Fibroblast of skin of left quadriceps (primary cell): ENCODE measurements around the gene PGA5.

Experiments used
- DNase-seq, 2 experiments: peaks; one replicate each; pipeline ENCODE4 v3.0.0-alpha.2; 2013; ENCODE audit warnings: low read depth in 2 of 2

The PGA5 gene

GRCh38 chr11:61294717-61295595 is 54.0 kb downstream of the PGA5 start, which contains the start of gene VWCE:
Gene VWCE (minus strand): TSS chr11:61295316. CDS start chr11:61295037, 279 bp downstream.
- no peak for DNase-seq

DNA sequence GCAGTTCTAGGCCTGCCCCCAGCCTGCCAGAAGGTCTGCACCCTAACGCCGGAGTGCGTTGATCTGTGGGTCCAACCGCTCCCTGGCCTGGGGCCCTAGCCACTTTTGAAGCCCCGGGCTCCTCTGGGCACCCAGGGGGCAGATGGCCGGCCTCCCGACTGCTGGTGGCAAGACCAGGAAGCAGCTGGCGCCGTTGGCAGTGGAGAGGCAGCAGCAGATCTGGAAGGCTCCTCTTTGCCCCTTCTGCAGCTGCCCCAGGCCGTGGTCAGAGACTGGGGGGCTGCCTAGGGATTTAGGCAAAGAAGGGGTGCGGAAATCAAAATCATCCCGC is 54.6 kb downstream of the PGA5 start:
- no peak for DNase-seq

DNA sequence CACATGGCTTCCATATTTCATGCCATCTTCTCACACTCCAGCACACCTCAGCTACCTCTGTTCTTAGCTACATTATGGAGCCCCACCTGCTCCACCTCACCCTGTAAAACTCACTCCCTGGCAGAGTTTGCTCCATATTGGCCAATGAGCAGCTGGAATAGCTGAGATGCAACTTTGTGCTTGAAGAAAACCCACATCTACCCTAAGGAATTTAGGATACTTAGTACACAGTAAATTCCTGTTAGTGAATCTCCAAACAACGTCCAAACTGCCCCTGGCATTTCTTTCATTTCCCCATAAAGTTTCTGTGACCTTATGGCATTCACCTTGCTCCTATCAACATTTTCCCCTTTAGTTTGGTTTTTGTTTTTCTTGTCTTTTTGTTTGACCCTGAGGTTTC is 56.4 kb downstream of the PGA5 start:
- DNase-seq = no peak

DNA sequence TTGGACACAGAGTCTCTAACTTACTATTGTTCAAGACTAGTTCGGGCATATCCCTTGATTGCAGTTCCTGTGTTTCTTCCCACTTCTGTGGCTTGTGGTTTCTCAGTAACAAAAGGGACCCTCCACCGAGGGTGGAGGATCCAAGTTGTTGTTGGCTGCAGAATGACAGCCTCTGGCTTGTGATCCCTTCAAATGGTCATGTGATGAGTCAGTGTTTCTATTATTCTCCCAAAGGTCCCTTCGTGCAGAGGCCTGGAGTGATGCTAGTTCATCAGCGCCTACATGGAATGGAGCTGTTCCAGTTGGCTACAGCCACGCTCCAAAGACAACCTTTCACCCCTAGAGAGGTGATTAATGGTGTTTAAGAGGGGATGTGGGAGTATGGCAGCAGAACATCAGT is 56.8 kb downstream of the PGA5 start:
- DNase-seq = peak; percentile 70 to 71

DNA sequence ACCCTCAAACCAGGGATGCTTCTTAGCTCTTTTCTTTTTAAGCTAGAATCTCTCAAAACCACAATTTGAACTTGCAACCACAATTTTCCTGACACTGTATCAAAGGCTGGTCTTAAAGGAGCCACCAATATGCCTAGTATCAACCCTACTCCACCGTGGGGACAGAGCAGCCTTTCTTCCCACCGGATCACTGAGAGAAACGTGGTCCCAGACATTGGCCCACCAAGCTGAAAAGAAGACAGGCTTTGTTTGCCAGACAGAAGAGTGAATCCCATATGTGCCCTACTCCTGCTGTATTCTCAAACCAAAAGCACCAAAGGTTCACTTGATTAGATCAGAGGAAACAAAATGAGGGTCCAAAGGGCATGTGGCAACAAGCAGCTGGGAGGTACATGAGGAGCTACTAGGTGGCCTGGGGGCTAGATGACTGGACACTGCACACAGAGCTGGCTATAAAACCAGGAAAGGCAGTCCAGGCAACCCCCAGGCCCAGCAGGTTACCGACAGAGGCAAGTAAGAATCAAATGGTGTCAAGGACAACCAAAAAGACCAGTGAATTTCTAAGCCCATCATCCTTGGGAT is 57.8 kb downstream of the PGA5 start:
- DNase-seq = no peak
